Vagina (tissue), 2 donors: ENCODE results near the gene SMIM10L1. TPM values are rescaled to one million over a fixed set of nuclear protein-coding genes. Genes with fewer than 3 reads are reported as not detected.
A peak's percentile ranks its signal among the peaks of the same experiment; 100 is the strongest.

Experiments
- DNase-seq, 2 donors: peaks; one replicate each; pipeline ENCODE4 v3.0.0-alpha.2; 2017; ENCODE audit errors: extremely low spot score in 2 of 2
- H3K27ac ChIP-seq: fragments of 200-600 bp; sonication (generic); one replicate; pipeline ENCODE4 v1.5.1; 2019
- H3K27me3 ChIP-seq: fragments of 200-600 bp; sonication (generic); one replicate; pipeline ENCODE4 v1.5.1; 2019
- H3K36me3 ChIP-seq, 2 donors: fragments of 200-600 bp; sonication (generic); one replicate each; pipeline ENCODE4 v1.5.1; 2017 to 2019
- H3K4me1 ChIP-seq: fragments of 200-600 bp; sonication (generic); one replicate; pipeline ENCODE4 v1.5.1; 2019
- H3K4me3 ChIP-seq, 2 donors: fragments of 200-600 bp; sonication (generic); 1 replicate in 1 of 2; 2 replicates in 1 of 2; pipeline ENCODE4 v1.5.1; 2016 to 2019
- H3K9me3 ChIP-seq: fragments of 200-600 bp; sonication (generic); one replicate; pipeline ENCODE4 v1.5.1; 2019
- CTCF ChIP-seq, 3 experiments: fragments of 450-650 bp in 2 of 3; fragments of 200-600 bp in 1 of 3; sonication (generic) in 1 of 3; IDR thresholded peaks; one replicate each; pipeline ENCODE4 v1.5.1; 2017 to 2019; ENCODE audit warnings: antibody characterized with exemption in 3 of 3, mild to moderate bottlenecking in 2 of 3, moderate library complexity in 2 of 3
- POLR2A ChIP-seq, 2 donors: fragments of 450-650 bp; IDR thresholded peaks; one replicate each; pipeline ENCODE4 v1.6.1; 2017; ENCODE audit warnings: antibody characterized with exemption in 2 of 2, mild to moderate bottlenecking in 2 of 2, moderate library complexity in 2 of 2
- POLR2AphosphoS5 ChIP-seq, 2 donors: sonication (generic); formaldehyde crosslinking; IDR thresholded peaks; one replicate each; pipeline ENCODE4 v1.9.0; 2017; ENCODE audit warnings: antibody characterized with exemption in 2 of 2, mild to moderate bottlenecking in 2 of 2, low read depth in 1 of 2; ENCODE audit not compliant: insufficient read depth in 1 of 2
- intact Hi-C: fragments of 100-400 bp; cut with DNase I; formaldehyde crosslinking; loops from one replicate; pipeline ENCODE4 v1.15.1; 2023
- total RNA-seq: library from RNA; depleted of rRNA; stranded (reverse); fragments of >200 nt; gene quantifications from one replicate; pipeline ENCODE4 v1.2.3, GENCODE V29; 2016

Gene SMIM10L1
- total RNA-seq: 5.4 TPM

GRCh38 chr12:11171145-11171968 is at the start of gene SMIM10L1:
Gene SMIM10L1 (plus strand): TSS chr12:11171194. CDS start chr12:11171357, 163 bp downstream.
- H3K4me1 ChIP-seq: peaks cover 43% of the 10 kb centered on the region
- no peaks in the 10 kb centered on the region for H3K36me3 ChIP-seq
- peak within 1 kb of the TSS; percentile 98 to 100 for H3K4me3 ChIP-seq
- H3K9me3 ChIP-seq: no peaks in the 10 kb centered on the region
- peak in 1 of 2 donors; percentile 92 for DNase-seq
- intact Hi-C loops: no loop called here
- TF ChIP-seq CTCF (IDR thresholded peaks at IDR 0.05): no peak
- TF ChIP-seq POLR2A (IDR thresholded peaks at IDR 0.05): peak in 1 of 2 donors; percentile 13
- peak; percentile 58 to 89 for TF ChIP-seq POLR2AphosphoS5 (IDR thresholded peaks at IDR 0.05; ENCODE audit: insufficient read depth in 1 of 2, low read depth in 1 of 2)
- H3K27ac ChIP-seq: peak within 1 kb of the TSS; percentile 96
- H3K27me3 ChIP-seq: no peaks in the 10 kb centered on the region

DNA sequence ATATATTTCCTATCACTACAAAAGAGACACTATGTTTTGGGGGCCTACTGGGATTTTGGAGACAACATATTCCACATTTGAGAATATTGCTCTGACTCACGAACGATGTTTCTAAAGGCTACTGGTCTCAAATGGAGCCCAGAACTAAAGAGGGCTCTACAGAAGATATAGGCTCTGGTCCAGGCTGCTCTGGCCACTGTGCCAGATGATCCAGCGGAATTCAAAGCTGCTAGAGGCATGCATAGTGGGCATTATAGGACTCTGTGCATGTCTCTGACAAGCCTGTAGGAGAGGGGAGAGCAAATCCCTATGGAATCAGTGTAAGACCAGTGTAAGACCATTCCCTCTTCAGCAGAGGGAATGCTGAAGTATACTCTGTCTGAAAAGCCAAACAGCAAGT is 40.6 kb upstream of the SMIM10L1 start:
- no peak for DNase-seq
- Histone ChIP-seq H3K9me3 (no peaks in the 10 kb centered on the region), H3K4me1 (peaks cover 10% of the 10 kb centered on the region), H3K4me3 (no peak overlapping the region), H3K27ac (no peak overlapping the region), H3K36me3 (no peaks in the 10 kb centered on the region), H3K27me3 (no peaks in the 10 kb centered on the region)
- TF ChIP-seq POLR2A (IDR thresholded peaks at IDR 0.05) (no peak), CTCF (IDR thresholded peaks at IDR 0.05) (no peak), POLR2AphosphoS5 (IDR thresholded peaks at IDR 0.05; ENCODE audit: insufficient read depth in 1 of 2, low read depth in 1 of 2) (no peak)
- intact Hi-C loops: no loop called here

- intact Hi-C loops: no loop called here
- TF ChIP-seq POLR2A (IDR thresholded peaks at IDR 0.05) (no peak), POLR2AphosphoS5 (IDR thresholded peaks at IDR 0.05; ENCODE audit: insufficient read depth in 1 of 2, low read depth in 1 of 2) (no peak), CTCF (IDR thresholded peaks at IDR 0.05) (no peak)
- H3K36me3 ChIP-seq: no peaks in the 10 kb centered on the region
- DNase-seq: no peak
- no peak overlapping the region for H3K27ac ChIP-seq
- H3K27me3 ChIP-seq: no peaks in the 10 kb centered on the region
- H3K9me3 ChIP-seq: no peaks in the 10 kb centered on the region
- H3K4me1 ChIP-seq: peaks cover 10% of the 10 kb centered on the region
- no peak overlapping the region for H3K4me3 ChIP-seq
These were observed 40.0 kb upstream of the SMIM10L1 start for GRCh38 chr12:11130999-11131398.

DNA sequence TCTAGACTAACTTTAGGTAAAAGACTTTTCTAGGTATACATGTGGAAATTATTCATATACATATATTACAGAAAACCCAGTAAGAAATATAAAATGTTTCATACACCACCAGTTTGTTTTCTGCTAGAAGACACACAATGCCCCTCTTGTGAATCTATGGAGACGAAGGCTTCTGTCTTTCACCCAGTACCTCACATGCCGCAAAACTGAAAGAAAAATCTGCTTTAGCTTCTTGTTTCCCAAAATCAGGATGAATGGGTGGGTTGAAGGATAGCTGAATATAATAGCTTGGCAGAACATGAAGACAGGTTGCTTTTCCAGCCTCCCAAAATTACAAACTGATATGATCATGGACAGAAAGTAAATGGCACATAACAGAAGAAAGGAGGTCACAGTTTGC is 37.8 kb upstream of the SMIM10L1 start:
- H3K9me3 ChIP-seq: no peaks in the 10 kb centered on the region
- no peak overlapping the region for H3K27ac ChIP-seq
- intact Hi-C loops: no loop called here
- H3K4me1 ChIP-seq: peaks cover 10% of the 10 kb centered on the region
- H3K4me3 ChIP-seq: no peak overlapping the region
- DNase-seq: no peak
- H3K36me3 ChIP-seq: no peaks in the 10 kb centered on the region
- H3K27me3 ChIP-seq: no peaks in the 10 kb centered on the region
- TF ChIP-seq CTCF (IDR thresholded peaks at IDR 0.05) (no peak), POLR2AphosphoS5 (IDR thresholded peaks at IDR 0.05; ENCODE audit: insufficient read depth in 1 of 2, low read depth in 1 of 2) (no peak), POLR2A (IDR thresholded peaks at IDR 0.05) (no peak)

DNA sequence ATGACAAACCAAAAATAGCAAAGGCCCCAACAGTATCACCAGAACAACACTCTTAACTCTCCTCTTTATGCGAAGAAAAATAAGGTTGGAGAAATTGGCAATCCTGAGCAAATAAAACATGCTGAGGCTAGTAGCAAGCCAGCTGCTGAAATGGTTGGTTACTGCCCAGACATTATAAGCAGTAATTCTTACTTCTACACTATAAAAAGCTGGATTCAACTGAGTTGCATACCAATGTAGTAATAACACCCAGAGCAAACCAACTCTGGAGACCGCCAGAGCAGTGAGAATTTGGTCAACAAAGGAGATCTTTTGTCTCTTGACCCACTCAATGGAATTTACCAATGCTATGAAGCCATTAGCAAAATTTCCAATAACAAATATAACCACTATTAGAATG is 37.2 kb upstream of the SMIM10L1 start:
- no peak for TF ChIP-seq POLR2A (IDR thresholded peaks at IDR 0.05)
- TF ChIP-seq CTCF (IDR thresholded peaks at IDR 0.05): no peak
- no peak for TF ChIP-seq POLR2AphosphoS5 (IDR thresholded peaks at IDR 0.05; ENCODE audit: insufficient read depth in 1 of 2, low read depth in 1 of 2)
- Histone ChIP-seq H3K9me3 (no peaks in the 10 kb centered on the region), H3K27ac (no peak overlapping the region), H3K4me3 (no peak overlapping the region), H3K4me1 (peaks cover 10% of the 10 kb centered on the region), H3K27me3 (no peaks in the 10 kb centered on the region), H3K36me3 (no peaks in the 10 kb centered on the region)
- intact Hi-C loops: no loop called here
- DNase-seq: no peak
